H1 (cell line): ENCODE results near the gene CTNNA3. TPM values are rescaled to one million over a fixed set of nuclear protein-coding genes. Genes with fewer than 3 reads are reported as not detected.

ENCODE experiments used
- SIN3A ChIP-seq, 2 experiments: IDR thresholded peaks in 1 of 2; conservative IDR thresholded peaks in 1 of 2; 2 replicates each; pipeline ENCODE4 v1.6.1; 2011 to 2012; ENCODE audit warnings: low read length in 2 of 2, improper control_type of control experiment in 1 of 2, low read depth in 1 of 2, mild to moderate bottlenecking in 1 of 2
- polyA plus RNA-seq, 7 experiments: library from polyadenylated mRNA; depleted of rRNA in 3 of 7; stranded (reverse) in 5 of 7; unstranded in 2 of 7; fragments of >200 nt in 5 of 7; fragments of 200-250 nt in 2 of 7; gene quantifications; 1 replicate in 5 of 7; 2 replicates in 1 of 7; 4 replicates in 1 of 7; pipeline versions ENCODE4 v1.2.1 to v1.2.3, GENCODE V29; 2011 to 2013; ENCODE audit warnings: missing spikeins in 2 of 7, mixed read lengths in 2 of 7
- total RNA-seq: library from RNA; stranded (reverse); fragmentation: NEBNext Ultra II Directional; extraction: Animal tissue kit (Norgen Biotek cat#: 25700); gene quantifications from 2 replicates; pipeline ENCODE4 v1.2.1, GENCODE V29; 2021
- TF ChIP-seq, protein P1 (sequence below), 3 experiments: IDR thresholded peaks; 1 replicate in 2 of 3; 2 replicates in 1 of 3; pipeline versions ENCODE4 v1.5.1 to v1.6.1; 2011; ENCODE audit warnings: low read length in 3 of 3, mild to moderate bottlenecking in 3 of 3, inconsistent platforms in 2 of 3, low read depth in 1 of 3, moderate library complexity in 1 of 3; ENCODE audit not compliant: insufficient read depth in 1 of 3; ENCODE audit errors: control extremely low read depth in 1 of 3

Gene CTNNA3
- total and polyA plus RNA-seq, 2 of the 8 experiments (the other 6 are each of a cell fraction or from before 2014, with no cell fraction given), result 1.3 to 1.5 TPM

GRCh38 chr10:67011480-67011879 lies 684.5 kb downstream of the CTNNA3 start (continued):
- TF ChIP-seq, protein P1, sequence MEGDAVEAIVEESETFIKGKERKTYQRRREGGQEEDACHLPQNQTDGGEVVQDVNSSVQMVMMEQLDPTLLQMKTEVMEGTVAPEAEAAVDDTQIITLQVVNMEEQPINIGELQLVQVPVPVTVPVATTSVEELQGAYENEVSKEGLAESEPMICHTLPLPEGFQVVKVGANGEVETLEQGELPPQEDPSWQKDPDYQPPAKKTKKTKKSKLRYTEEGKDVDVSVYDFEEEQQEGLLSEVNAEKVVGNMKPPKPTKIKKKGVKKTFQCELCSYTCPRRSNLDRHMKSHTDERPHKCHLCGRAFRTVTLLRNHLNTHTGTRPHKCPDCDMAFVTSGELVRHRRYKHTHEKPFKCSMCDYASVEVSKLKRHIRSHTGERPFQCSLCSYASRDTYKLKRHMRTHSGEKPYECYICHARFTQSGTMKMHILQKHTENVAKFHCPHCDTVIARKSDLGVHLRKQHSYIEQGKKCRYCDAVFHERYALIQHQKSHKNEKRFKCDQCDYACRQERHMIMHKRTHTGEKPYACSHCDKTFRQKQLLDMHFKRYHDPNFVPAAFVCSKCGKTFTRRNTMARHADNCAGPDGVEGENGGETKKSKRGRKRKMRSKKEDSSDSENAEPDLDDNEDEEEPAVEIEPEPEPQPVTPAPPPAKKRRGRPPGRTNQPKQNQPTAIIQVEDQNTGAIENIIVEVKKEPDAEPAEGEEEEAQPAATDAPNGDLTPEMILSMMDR (IDR thresholded peaks at IDR 0.05; ENCODE audit: control extremely low read depth in 1 of 3, insufficient read depth in 1 of 3, low read depth in 1 of 3, low read length in 3 of 3), result no peak
- no peak for TF ChIP-seq SIN3A (conservative IDR thresholded peaks at IDR 0.05 in 1 of 2, IDR thresholded peaks at IDR 0.05 in 1 of 2; ENCODE audit: low read depth in 1 of 2, low read length in 2 of 2)
